ENCODE measurements around the gene MTA1. TPM values are rescaled to one million over a fixed set of nuclear protein-coding genes. Genes with fewer than 3 reads are reported as not detected.

The MTA1 gene
- total and polyA plus RNA-seq, 2 experiments from 2014 or later: 8.1 to 37.0 TPM

- 95% methylated on average over 33 of the region's 33 CpGs for WGBS, 2 experiments (ENCODE audit: low coverage in 1 of 2, low lambda C conversion rate in 2 of 2, missing lambda C conversion rate in 2 of 2)
Measured at GRCh38 chr14:105464501-105464900, 44.9 kb downstream of the MTA1 start.

DNA sequence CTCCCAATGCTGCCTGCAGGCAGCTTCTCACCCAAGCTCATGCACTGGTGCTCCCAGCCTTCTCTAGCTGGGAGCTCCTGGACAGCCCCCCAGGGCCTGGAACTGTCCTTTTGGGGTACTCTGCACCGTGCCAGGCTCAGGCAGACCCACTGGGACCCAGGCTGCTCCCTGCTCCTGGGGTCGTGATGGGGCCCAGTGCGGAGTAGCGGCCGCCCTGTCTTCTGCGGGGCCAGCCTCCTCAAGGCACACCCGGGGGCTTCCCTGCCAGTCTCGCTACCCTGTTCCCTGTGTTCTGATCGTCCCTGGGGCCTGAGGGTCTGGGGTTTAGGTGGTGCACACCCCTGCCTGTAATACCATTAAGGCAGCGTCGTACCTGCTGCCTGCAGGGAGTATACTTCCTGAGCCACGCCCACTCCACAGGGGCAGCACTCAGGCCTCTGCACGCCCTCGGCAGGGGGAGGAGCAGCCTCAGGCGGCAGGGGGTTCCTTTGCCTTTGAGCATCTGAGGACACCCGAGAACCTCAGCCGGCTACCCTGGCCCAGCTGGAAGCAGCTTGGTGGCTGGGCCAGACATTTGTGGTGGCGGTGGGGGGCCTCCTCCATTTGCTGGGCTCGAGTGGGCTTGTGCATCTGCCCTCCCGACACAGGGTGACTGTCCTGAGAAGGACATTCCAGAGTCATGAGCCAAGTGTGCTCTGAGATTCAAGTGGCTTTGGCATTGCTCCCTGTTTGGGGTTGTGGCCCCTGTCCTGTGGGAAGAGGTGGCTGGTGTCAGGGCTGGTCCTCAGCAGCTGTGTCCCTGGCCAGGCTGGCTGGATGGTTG is 45.8 kb downstream of the MTA1 start:
- H3K36me3 ChIP-seq (ENCODE audit: low read depth): peaks cover 2% of the 10 kb centered on the region; the same call in 1 of the 2 replicates
- DNase-seq: no peak
- no peaks in the 10 kb centered on the region for H4K20me1 ChIP-seq (ENCODE audit: insufficient read depth)
- H3K9me3 ChIP-seq (ENCODE audit: low read depth): no peaks in the 10 kb centered on the region
- H2AFZ ChIP-seq: no peak overlapping the region
- H3K27ac ChIP-seq: no peak overlapping the region
- no peak overlapping the region for H3K9ac ChIP-seq
- 79 to 81% methylated on average over 19 to 20 of the region's 20 CpGs for WGBS, 2 experiments (ENCODE audit: low coverage in 1 of 2, low lambda C conversion rate in 2 of 2, missing lambda C conversion rate in 2 of 2)
- H3F3A ChIP-seq (ENCODE audit: insufficient read depth): no peaks in the 10 kb centered on the region
- no peaks in the 10 kb centered on the region for H3K9me2 ChIP-seq (ENCODE audit: insufficient read depth)
- in situ Hi-C loops (cut with MboI): no loop called here
- no peaks in the 10 kb centered on the region for H3K79me2 ChIP-seq (ENCODE audit: insufficient read depth)
- H3K4me1 ChIP-seq (ENCODE audit: insufficient read depth): no peaks in the 10 kb centered on the region
- H3K4me2 ChIP-seq (ENCODE audit: unreplicated experiment): no peak overlapping the region
- TF ChIP-seq EZH2 (IDR thresholded peaks at IDR 0.05; ENCODE audit: insufficient read depth, poor library complexity, severe bottlenecking) (no peak), EZH2phosphoT487 (IDR thresholded peaks at IDR 0.05; ENCODE audit: insufficient read depth, low read depth) (no peak)
- H3K27me3 ChIP-seq (replicated peaks; ENCODE audit: insufficient read depth): no peaks in the 10 kb centered on the region
- no peak overlapping the region for H3K4me3 ChIP-seq

More at GRCh38 chr14:105464501-105464900, 44.9 kb downstream of the MTA1 start:
- Histone ChIP-seq H3K4me2 (ENCODE audit: unreplicated experiment) (no peak overlapping the region), H3K27me3 (replicated peaks; ENCODE audit: insufficient read depth) (no peaks in the 10 kb centered on the region), H3F3A (ENCODE audit: insufficient read depth) (no peaks in the 10 kb centered on the region), H3K4me3 (no peak overlapping the region), H3K36me3 (ENCODE audit: low read depth) (no peaks in the 10 kb centered on the region; the same call in 1 of the 2 replicates), H3K79me2 (ENCODE audit: insufficient read depth) (no peaks in the 10 kb centered on the region), H3K4me1 (ENCODE audit: insufficient read depth) (no peaks in the 10 kb centered on the region), H4K20me1 (ENCODE audit: insufficient read depth) (no peaks in the 10 kb centered on the region), H3K9me2 (ENCODE audit: insufficient read depth) (no peaks in the 10 kb centered on the region), H3K9me3 (ENCODE audit: low read depth) (no peaks in the 10 kb centered on the region), H2AFZ (no peak overlapping the region), H3K27ac (no peak overlapping the region), H3K9ac (no peak overlapping the region)
- no peak for TF ChIP-seq EZH2 (IDR thresholded peaks at IDR 0.05; ENCODE audit: insufficient read depth, poor library complexity, severe bottlenecking)
- no peak for TF ChIP-seq EZH2phosphoT487 (IDR thresholded peaks at IDR 0.05; ENCODE audit: insufficient read depth, low read depth)
- in situ Hi-C loops (cut with MboI): no loop called here
- DNase-seq: no peak

DNA sequence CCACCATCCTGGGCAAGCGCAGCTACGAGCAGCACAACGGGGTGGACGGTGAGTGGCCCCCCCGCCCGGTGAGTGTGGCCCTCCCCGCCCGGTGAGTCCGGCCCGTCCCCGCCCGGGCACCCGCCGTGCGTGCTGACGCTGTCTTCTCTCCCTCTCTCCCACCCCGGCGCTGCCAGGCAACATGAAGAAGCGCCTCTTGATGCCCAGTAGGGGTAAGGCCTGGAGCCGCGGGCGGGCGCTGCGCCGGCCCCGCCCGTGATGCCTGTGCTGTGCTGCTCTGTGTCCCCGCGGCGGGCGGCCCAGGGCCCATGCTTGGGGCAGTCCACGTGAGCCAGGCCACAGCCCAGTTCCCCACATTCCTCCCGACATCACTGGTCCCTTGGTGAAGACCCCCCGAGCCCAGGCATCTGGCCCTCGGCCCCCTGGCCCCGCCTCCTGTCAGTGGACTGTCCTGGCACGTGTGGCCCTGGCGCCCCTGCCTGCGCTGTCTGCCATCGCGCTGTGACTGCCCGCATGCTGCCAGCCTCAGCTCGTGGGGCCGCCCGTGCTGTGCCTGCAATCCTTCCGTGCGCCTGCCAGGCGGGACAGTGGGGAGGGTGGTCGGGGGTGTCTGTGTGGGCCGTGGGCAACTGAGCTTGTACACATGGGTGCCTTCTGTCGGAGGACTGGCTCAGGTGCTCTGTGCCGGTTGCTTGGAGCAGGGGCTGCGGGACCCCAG is 47.1 kb downstream of the MTA1 start:
- 91 to 94% methylated on average over 26 to 53 of the region's 53 CpGs for WGBS, 2 experiments (ENCODE audit: low coverage in 1 of 2, low lambda C conversion rate in 2 of 2, missing lambda C conversion rate in 2 of 2)
- in situ Hi-C loops (cut with MboI): no loop called here
- no peaks in the 10 kb centered on the region for H3K9me2 ChIP-seq (ENCODE audit: insufficient read depth)

DNA sequence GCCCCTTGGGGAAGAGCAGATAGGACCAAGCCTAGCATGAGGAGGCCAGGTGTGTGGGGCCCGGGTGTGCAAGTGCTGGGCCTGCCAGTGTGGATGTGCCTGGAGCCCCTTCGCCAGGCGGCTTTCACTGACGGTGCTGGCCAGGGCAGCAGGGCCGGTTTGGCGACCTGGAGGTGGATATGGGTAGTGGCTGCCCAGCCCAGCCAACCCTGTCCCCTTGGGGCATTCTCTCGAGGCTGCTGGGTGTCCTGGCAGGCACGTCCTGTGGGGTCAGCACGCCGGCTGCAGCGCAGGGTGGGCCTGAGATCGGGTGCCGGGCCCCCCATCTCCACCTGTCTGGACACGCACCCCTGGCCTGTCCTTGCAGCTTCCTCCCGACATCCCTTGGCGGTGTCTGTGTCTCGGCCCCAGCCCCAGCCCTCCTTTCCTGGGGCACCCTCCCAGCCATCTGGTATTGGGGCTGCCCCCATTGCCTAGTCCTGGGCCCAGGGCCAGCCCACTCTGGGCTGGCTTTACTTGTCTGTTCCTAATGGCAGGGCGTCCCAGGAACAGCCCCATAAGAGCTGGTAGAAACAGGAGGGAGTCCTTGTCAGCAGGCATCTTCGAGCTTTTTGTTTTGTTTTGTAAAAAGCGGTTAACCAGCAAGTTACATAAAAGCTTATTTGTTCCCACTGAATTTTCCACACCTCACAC is 47.8 kb downstream of the MTA1 start:
- Histone ChIP-seq H3K4me1 (ENCODE audit: insufficient read depth) (no peaks in the 10 kb centered on the region), H4K20me1 (ENCODE audit: insufficient read depth) (no peaks in the 10 kb centered on the region), H3K9me2 (ENCODE audit: insufficient read depth) (no peaks in the 10 kb centered on the region), H3K79me2 (ENCODE audit: insufficient read depth) (no peaks in the 10 kb centered on the region), H3K4me2 (ENCODE audit: unreplicated experiment) (no peak overlapping the region), H3F3A (ENCODE audit: insufficient read depth) (no peaks in the 10 kb centered on the region), H3K27me3 (replicated peaks; ENCODE audit: insufficient read depth) (no peaks in the 10 kb centered on the region), H3K9me3 (ENCODE audit: low read depth) (no peaks in the 10 kb centered on the region), H3K27ac (no peak overlapping the region), H3K36me3 (ENCODE audit: low read depth) (peaks cover 3% of the 10 kb centered on the region; the same call in 1 of the 2 replicates), H3K9ac (no peak overlapping the region), H2AFZ (no peak overlapping the region), H3K4me3 (no peak overlapping the region)
- TF ChIP-seq EZH2phosphoT487 (IDR thresholded peaks at IDR 0.05; ENCODE audit: insufficient read depth, low read depth): no peak
- TF ChIP-seq EZH2 (IDR thresholded peaks at IDR 0.05; ENCODE audit: insufficient read depth, poor library complexity, severe bottlenecking): no peak
- in situ Hi-C loops (cut with MboI): no loop called here
- WGBS, 2 experiments (ENCODE audit: low coverage in 1 of 2, low lambda C conversion rate in 2 of 2, missing lambda C conversion rate in 2 of 2): 78 to 85% methylated on average over 9 to 20 of the region's 20 CpGs
- DNase-seq: no peak

More for the DNA sequence above, 47.1 kb downstream of the MTA1 start:
- no peaks in the 10 kb centered on the region for H3K9me3 ChIP-seq (ENCODE audit: low read depth)
- H3K9ac ChIP-seq: no peak overlapping the region
- H2AFZ ChIP-seq: no peak overlapping the region
- H3K4me3 ChIP-seq: no peak overlapping the region
- no peak overlapping the region for H3K27ac ChIP-seq
- no peaks in the 10 kb centered on the region for H4K20me1 ChIP-seq (ENCODE audit: insufficient read depth)
- H3K36me3 ChIP-seq (ENCODE audit: low read depth): peaks cover 3% of the 10 kb centered on the region; the same call in 1 of the 2 replicates
- H3K27me3 ChIP-seq (replicated peaks; ENCODE audit: insufficient read depth): no peaks in the 10 kb centered on the region
- H3F3A ChIP-seq (ENCODE audit: insufficient read depth): no peaks in the 10 kb centered on the region
- no peaks in the 10 kb centered on the region for H3K4me1 ChIP-seq (ENCODE audit: insufficient read depth)
- H3K4me2 ChIP-seq (ENCODE audit: unreplicated experiment): no peak overlapping the region
- DNase-seq: no peak
- no peak for TF ChIP-seq EZH2 (IDR thresholded peaks at IDR 0.05; ENCODE audit: insufficient read depth, poor library complexity, severe bottlenecking)
- TF ChIP-seq EZH2phosphoT487 (IDR thresholded peaks at IDR 0.05; ENCODE audit: insufficient read depth, low read depth): no peak
- H3K79me2 ChIP-seq (ENCODE audit: insufficient read depth): no peaks in the 10 kb centered on the region
